Hepatic stellate cell (primary cell): Measurements from ENCODE around the gene ARHGAP4.

Experiments
- DNase-seq: peaks from one replicate; pipeline ENCODE4 v3.0.0; 2011; ENCODE audit warnings: low spot score

The ARHGAP4 gene

DNA sequence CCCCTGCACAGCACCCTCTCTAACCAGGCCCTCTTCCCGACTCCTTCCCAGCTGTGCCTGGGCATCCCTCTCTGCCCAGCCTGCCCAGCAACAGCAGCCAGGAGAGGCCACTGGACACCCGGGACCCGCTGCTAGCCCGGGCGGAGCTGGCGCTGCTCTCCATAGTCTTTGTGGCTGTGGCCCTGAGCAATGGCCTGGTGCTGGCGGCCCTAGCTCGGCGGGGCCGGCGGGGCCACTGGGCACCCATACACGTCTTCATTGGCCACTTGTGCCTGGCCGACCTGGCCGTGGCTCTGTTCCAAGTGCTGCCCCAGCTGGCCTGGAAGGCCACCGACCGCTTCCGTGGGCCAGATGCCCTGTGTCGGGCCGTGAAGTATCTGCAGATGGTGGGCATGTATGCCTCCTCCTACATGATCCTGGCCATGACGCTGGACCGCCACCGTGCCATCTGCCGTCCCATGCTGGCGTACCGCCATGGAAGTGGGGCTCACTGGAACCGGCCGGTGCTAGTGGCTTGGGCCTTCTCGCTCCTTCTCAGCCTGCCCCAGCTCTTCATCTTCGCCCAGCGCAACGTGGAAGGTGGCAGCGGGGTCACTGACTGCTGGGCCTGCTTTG is 20.5 kb downstream of the ARHGAP4 start:
- no peak for DNase-seq

DNA sequence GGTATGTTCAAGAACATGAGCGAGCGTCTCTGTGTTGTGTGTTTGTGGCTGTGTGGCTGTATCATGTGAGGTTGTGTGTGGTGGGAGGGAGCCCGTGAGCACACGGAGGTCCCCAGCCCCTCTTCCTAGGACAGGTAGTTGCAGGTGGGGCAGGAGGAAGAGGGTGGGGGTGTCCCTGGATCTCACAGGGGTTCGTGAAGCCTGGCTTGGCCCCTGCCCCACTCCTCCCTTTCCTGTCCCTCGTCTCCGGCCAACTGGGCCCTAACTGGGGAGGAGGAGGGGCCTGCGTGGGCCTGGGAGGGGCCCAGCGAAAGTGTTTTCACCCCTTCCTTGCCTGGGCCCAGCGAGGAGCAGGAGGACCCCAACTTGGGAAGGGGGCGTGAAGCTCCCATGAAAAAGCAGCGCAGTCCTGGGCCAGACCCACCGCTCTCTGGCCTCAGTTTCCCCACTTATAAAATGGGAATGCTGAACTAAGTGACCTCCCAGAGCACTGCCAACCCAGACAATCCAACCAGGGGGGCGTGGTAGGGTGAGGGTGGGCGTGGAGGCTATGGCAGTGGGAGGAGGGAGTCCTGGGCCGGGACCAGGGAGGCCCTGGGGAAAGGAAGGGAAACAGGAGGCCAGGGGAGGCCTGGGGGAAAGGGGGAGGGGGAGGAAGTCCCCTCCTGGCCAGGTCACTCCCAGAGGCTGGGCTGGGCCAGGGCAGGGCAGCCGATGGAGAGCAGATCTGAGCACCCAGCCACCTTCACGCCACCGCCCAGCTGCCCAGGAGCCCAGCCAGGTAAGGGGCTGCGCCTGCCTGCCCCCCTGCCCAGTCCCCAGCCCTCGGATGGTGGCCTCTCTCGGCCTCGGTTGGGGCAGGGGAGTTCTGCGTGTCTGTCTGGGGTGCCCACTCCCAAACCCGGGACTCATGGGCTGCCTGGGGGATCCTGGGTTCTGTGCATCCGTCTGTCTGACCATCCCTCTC is 21.8 kb downstream of the ARHGAP4 start, which contains the start of gene AVPR2:
TSS of gene AVPR2 (plus strand) at position 683 of the 967 bp plus-strand sequence. CDS start 473 bp downstream, outside the sequence.
- no peak for DNase-seq

DNA sequence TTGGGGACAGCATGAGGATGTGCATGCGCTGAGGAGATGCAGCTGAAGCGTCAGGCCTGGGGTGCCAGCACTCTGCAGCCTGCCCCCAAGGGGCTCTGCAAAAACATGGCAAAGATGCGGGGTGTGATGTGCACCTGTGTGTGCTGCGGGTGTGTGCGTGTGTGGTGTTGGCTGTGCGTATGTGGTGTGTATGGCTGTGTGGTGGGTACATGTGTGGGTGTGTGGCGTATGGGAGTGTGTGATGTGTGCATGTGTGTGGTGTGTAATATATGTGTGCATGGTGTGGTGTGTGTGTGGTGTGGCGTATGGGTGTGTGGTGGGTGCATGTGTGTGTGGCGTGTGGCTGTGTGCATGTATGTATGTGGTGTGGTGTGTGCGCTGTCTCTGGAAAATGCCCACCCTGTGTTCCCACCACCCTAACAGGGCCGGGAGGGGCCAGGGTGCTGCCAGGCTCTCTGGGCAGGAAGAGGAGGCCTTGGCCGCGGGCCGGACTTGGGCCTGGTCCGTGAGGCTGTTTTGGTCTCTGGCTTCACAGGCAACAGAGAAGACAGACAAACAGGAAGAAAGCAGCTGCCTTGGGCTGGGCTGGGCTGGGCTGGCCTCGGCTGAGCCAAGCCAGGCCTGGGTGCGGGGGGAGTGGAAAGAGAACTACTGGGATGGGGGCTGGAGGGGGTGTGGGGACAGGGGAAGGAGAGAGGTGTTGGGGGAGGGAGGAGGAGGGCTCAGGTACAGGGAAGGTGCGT is 22.7 kb downstream of the ARHGAP4 start:
- no peak for DNase-seq

DNA sequence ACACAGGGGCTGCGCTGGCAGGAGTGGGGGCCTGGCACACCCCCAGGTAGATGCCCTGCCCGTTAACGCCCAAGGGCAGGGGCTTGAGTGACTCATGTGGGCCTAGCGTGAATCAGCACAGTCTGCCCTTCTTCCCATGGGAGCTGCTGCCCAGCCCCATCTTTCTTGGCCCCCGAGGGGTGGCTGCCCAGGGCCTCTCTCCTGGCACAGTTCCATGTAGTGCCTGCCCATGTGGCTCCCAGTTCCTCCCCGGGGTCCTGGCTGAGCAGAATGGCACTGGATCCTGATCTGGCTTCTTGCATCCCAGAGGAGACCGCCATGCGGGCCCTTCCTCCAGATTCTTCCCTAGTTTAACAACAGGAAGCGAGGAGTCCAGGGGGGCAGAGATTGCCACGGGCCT is 23.7 kb downstream of the ARHGAP4 start:
- DNase-seq, result no peak

DNA sequence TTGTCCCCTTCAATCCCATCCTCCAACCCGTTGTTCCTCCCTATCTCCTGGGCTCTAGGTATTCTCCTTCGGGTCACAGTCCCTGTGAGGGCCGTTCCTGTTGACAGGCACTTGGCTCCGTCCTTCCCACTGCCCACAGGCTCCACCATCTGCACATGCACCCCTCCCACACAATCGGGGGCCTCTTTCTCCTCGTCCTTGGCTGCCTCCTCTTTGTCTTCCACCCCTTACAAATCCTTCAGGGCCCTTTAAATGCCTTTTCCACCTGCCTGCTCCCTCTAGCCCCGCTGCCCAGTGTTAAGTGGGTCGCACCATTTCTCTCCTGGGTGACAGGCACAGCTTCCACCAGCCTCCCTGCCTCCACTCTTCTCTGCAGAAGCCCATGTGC is 24.3 kb downstream of the ARHGAP4 start:
- DNase-seq, result no peak

DNA sequence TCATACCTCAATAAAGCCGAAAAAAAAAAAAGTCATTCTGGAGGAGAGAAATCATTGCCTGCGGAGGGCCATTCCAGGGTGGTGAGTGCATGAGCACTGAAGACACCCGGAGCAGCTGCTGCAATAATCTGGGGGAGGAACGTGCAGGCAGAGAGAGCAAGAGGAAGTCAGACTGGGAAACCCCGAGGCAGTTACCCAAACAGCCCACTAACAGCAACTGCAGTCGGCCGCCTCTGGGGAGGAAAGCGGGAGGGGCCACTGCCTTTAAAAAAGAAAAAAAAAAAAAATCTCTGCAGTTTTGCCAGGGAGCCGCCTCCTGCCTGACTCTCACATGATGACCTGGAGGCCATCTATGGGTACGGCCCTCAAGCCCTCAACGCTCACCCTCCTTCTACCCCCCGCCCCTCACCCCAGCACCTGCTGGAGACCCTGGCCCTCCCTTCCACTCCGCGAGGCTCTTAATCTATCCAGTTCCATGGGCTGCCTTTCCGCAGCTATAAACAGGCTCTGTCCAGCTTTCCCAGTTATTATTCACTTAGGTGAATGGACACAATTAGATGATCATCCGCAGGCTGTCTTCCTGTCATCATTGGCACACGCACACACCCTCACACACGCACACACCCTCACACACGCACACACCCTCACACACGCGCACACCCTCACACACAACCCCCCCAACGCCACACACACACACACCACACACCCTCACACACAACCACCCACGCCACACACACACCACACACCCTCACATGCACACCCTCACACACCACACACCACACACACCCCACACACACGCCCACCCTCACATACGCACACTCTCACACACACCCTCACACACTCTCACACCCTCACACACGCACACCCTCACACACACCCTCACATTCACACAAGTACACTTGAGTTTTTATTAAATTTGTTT is 25.0 kb downstream of the ARHGAP4 start:
- DNase-seq, result peak; percentile 91

DNA sequence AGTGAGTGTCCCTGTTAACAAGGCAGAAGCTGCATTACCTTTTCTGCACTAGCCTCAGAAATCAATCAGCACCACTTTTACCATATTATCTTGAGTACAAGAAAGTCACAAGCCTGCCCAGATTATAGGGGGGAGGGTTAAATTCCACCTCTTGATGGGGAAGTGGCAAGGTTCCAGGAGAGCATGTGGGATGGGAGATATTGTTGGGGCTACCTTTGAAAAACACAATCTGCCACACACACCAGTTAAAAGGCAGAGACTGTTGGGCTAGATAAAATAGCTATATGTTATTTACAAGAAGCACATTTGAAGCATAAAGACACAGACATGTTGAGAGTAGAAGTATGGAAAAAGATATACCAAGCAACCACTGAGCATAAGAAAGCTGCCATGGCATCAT is 28.2 kb downstream of the ARHGAP4 start:
- DNase-seq, result no peak

DNA sequence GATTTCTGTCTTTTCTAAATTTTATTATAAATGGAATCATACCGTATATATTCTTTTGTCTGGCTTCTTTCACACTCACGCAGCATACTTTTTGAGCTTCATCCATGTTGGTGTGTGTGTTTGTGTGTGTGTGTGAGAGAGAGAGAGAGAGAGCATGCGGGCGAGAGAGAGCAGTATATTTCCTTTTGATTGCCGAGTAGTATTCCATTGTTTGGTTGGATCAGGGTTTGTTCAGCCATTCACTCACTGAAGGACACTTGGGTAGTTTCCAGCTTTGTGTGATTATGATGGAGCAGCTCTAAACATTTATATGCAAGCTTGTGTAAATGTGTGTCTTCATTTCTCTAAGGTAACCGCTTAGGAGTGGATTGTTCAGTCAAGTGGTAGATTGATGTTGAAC is 36.9 kb downstream of the ARHGAP4 start:
- no peak for DNase-seq

DNA sequence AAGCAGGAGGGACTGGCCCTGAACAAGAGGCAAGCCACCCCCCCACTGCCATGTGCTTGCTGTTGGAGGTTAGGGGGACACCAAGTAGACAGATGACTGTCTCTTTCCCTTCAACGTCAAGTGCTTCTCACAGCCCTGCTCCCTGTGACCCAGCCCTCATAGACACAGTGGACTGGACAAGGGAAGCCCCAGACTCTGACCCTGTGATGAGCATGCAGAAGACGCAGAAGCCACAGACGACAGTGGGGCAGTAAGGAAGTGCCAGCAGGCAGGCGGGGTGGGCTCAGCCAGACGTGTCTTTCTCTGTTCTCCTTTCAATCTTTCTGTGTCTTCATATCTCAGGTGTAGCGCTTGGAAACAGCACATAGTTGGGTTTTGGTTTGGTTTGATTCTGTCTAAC is 37.7 kb downstream of the ARHGAP4 start:
- no peak for DNase-seq

DNA sequence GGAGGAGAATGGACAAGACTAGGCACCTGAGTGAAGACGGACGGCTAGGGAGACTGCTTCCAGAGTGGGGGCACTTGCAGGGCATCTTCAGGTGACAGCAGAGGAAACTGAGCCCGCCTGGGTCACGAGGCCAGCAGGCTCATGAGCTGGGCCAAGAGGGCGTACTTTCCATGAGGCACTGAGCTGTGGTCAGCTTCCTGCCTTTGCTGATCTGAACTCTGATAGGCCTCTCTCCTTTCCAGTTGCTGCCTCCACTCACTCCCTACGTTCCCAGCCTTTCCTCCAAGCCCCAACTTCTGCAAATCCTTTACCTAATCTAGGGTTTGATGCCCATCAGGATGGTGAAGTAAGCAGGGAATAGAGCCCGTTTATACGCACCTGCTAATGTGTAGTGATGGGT is 38.7 kb downstream of the ARHGAP4 start:
- DNase-seq, result no peak

DNA sequence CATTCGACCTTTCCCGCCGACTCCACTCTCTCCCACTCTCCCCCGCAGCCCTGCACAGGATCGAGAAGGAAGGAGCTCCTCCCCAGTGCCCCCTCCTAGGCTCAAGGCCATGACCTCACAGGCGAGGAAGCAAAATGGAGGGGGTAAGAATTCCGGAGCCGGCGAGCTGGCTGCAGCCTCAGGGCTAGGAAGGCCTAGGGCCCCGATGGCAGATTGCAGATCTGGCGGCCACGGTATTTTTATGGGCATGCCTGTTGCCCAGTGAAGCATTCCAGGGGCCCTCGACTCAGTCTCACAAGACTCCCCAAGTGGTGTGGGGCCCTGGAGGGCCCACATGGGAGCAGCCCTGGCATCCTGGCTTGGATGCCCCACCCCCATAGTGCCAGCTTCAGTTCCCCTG is 39.1 kb downstream of the ARHGAP4 start:
- no peak for DNase-seq

DNA sequence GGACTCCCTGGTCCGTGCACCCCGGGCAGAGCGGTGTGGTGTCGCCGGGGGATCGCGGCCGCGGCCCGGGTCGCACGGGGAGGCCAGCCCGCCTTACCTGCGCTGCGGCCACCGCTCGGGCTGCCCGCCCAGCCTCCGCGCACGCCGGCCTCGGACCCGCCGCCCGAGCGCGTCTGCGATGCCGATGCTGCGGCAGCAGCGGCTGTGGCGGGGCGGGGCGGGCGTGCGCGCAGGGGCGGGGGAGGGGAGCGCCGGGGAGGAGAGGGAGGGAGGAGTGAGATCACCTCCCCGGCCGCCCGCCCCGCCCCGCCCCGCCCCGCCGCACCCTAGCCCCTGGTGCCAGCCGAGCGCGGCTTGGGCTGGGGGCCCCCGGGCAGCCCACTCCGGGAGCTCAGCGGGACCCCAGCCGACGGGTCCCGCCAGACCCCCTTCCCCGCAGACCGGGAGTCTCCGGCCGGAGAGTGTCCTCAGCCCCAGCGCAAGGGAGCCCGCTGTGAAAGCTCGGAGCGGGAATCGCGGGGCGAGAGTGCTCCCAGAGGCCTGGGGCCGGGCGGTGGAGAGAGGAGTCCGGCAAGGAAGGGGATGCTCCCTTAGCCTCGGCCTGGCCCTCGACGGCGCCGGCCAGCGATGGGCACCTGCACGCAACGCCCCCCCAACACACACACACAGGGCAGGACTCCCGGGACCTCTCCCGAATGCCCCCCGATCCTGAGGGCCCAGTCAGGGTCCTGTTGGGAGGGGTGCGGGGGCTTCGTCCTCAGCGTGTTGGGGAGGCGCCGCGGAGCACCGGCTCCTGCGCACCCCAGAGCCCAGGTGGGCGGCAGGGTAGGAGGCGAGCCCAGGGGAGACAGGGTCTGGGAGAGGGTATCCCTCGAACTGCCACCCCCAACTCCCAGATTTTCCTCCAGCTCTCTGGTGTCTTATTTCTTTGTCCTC is 39.8 kb downstream of the ARHGAP4 start, which contains the start of gene L1CAM:
TSS of gene L1CAM (minus strand) at position 206 of the 936 bp plus-strand sequence. CDS start 10,337 bp downstream, outside the sequence.
- DNase-seq, result no peak

DNA sequence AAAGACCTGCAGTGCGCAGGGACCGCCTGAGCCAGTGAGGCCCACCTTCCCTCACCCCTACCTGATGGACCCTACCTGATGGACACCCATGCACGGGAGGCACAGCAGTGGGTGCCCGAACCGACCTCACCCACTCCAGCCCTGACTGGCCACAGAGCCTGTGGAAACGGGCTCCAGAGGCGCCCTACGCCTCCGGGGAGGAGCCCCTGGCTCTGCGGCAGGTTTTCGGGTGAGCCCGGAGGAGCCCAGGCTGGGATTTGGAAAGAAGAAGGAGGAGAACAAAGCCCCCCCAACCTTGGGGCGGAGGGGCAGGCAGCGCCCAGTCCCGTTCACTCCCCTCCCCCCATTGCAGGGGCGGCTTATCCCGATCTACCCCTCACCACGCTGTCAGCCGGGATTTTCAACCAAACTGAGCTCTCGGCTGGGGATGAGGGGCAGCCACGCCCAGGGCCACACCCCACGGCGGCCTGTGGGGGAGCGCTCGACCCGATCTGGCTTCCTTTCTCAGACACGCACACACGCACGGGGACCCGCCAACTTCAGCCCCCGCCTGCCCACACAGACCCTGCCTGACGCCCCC is 40.8 kb downstream of the ARHGAP4 start:
- DNase-seq, result no peak

DNA sequence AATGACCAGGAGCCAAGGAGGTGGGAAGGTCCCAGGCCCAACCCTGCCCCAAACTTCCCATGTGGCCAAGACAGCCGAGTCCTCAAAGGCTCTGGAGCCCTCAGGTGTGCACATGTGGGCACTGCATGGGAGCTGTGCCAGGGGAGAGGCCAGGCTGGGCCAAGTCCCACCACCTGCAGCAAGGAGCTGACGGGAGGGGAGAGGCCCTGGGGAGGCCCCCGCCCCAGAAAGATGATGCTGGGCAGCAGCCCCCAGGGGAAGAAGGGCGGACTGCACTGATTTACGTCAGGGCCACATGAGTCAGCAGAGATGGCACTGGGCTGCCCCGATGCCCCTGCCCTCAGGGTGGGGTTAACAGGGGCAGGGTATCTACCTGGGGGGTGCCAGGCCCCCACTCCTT is 41.5 kb downstream of the ARHGAP4 start:
- no peak for DNase-seq

DNA sequence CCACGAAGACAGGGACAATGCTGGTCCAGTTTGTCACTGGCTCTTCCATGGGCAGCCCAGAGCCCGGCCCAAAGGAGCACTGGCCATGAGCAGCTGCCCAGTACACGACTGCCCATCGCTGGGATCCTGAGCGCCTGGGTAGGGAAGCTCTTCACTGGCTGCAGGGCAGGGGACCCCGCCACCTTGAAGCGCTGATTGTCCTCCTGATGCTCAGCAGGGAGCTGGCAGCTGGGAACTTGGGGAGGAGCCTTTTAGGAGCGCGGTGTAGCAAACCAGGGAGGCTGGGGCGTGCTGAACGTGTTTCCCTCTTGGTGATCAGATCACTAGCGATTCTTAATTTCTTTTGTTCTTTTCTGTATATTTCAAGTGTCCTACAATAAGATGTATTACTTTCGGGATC is 41.9 kb downstream of the ARHGAP4 start:
- no peak for DNase-seq

DNA sequence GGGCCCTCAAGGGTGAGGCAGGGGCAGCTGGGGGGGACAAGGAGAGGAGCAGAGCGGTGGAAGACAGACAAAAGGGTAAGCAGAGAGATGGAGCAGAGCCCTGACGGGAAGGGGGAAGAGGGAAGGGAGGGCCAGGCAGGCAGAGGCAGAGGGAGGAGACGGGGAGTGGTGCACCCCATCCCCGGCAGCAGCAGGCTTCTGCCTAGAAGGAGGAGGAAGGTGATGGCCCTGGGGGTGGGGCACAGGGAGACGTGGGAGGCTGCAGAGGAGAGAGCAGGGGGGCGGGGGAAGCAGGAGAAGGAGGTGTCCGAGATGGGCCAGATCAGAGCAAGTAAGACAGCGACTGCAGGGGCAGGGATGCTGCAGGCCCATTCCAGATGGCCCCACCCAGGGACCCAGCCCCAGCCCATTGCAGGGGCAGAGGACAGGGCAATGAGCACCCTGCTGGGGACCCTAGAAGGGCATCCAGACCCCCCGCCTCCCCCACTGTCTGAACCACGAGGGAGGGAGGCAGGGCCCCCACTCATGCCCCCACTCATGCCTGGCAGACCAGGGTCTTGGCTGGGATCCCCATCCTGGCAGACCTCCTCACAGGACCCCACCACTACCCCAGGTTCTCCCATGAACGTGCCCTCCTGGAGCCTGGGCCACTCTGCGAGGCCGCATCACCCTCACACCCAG is 42.8 kb downstream of the ARHGAP4 start:
- DNase-seq, result no peak

DNA sequence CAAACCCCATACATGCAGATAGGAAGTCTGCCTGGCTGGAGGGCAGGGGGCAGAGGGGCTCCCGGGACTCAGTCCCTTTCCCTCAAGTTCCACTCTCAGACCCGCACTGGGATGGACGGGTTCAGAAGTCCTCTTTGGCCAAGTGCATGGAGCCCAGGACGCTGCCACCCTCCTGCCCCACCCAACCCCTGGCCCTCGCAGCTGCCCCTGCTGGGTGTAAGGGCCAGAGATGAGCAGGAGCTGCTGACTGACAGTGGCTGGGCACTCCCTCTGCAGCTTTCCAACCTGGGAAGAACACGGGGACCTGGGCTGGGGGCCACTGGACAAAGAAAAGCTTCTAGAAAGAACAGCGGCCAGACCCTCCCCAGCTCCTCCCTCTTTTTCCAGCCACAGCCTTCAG is 43.5 kb downstream of the ARHGAP4 start:
- no peak for DNase-seq

DNA sequence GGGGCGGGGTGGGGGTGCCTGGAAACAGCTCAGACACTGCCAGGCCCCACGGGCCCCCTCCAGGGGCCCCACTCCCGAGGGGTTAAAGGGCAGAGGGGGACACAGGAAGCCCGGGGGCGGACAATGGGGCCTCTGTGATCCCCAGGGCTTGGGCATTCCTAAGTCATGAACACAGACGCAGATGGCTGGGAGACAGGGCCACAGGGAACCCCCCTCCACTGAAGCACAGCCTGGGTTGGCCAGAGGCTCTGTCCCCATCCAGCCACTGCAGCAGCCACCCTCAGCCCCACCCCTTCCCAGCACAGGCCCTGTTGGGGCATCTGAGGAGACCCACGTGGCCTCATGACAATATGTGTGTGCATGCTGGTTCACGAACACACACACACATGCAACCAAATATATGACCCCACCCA is 44.0 kb downstream of the ARHGAP4 start:
- DNase-seq, result peak; percentile 42

DNA sequence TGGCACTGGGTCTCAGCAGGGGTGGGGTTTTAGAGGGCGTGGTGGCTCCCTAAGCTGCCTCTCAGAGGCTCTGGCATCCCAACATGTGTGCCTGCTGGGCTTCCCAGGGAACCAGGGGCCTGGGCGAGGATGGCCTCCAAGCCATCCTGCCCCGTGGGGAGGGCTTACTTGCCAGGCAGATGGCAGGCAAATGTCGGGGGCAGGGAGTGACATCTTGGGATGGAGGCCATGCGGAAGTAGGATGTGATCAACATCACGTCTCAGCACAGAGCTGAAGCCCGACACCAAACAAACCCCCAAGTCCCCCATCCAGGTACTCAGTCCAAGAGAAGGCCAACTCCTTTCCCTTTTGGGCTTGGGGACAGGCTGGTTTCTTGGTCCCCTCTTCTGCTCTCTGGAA is 44.8 kb downstream of the ARHGAP4 start:
- no peak for DNase-seq
